GM23338 (cell line): ENCODE results near the gene PPFIA4. TPM values are rescaled to one million over a fixed set of nuclear protein-coding genes. Genes with fewer than 3 reads are reported as not detected.

ENCODE experiments used
- ATAC-seq: fragments of 200-7000 bp; cut with Tn5 transposase; 3 replicates; pipeline ENCODE4 v1.9.1; 2020
- DNase-seq: peaks from one replicate; pipeline ENCODE4 v3.0.0-alpha.2; 2015; ENCODE audit warnings: low spot score
- H2AFZ ChIP-seq: fragments of 200-600 bp; sonication (generic); 2 replicates; pipeline ENCODE4 v1.8.0; 2016; ENCODE audit warnings: antibody characterized with exemption, mild to moderate bottlenecking, moderate library complexity
- H3F3A ChIP-seq: fragments of 200-600 bp; sonication (generic); replicated peaks from 2 replicates; pipeline ENCODE4 v1.8.0; 2017; ENCODE audit warnings: antibody characterized with exemption, mixed run types, low read depth
- H3K27ac ChIP-seq: fragments of 200-600 bp; sonication (generic); 2 replicates; pipeline ENCODE4 v1.6.1; 2016; ENCODE audit warnings: low read depth
- H3K27me3 ChIP-seq: fragments of 200-600 bp; sonication (generic); 2 replicates; pipeline ENCODE4 v1.8.0; 2016; ENCODE audit warnings: mild to moderate bottlenecking, mixed run types, moderate library complexity; ENCODE audit not compliant: insufficient read depth
- H3K36me3 ChIP-seq: fragments of 200-600 bp; sonication (generic); 2 replicates; pipeline ENCODE4 v1.8.0; 2016; ENCODE audit warnings: mild to moderate bottlenecking; ENCODE audit not compliant: insufficient read depth
- H3K4me1 ChIP-seq: fragments of 200-600 bp; sonication (generic); 2 replicates; pipeline ENCODE4 v1.8.0; 2016; ENCODE audit warnings: mild to moderate bottlenecking, moderate library complexity; ENCODE audit not compliant: insufficient read depth
- H3K4me2 ChIP-seq: fragments of 200-600 bp; sonication (generic); 2 replicates; pipeline ENCODE4 v1.7.1; 2017; ENCODE audit warnings: mixed run types
- H3K4me3 ChIP-seq: fragments of 200-600 bp; sonication (generic); 2 replicates; pipeline ENCODE4 v1.6.1; 2016; ENCODE audit warnings: mixed run types
- H3K79me2 ChIP-seq: fragments of 200-600 bp; sonication (generic); replicated peaks from 2 replicates; pipeline ENCODE4 v1.8.0; 2017; ENCODE audit warnings: mild to moderate bottlenecking; ENCODE audit not compliant: insufficient read depth
- H3K9me2 ChIP-seq: fragments of 200-600 bp; sonication (generic); 2 replicates; pipeline ENCODE4 v1.8.0; 2017; ENCODE audit not compliant: insufficient read depth
- H4K20me1 ChIP-seq: fragments of 200-600 bp; sonication (generic); replicated peaks from 2 replicates; pipeline ENCODE4 v1.8.0; 2017; ENCODE audit warnings: mild to moderate bottlenecking; ENCODE audit not compliant: insufficient read depth
- H3K27ac Mint-ChIP-seq: 2 replicates; pipeline ENCODE4 v1.8.0; 2020; ENCODE audit warnings: inconsistent platforms, mild to moderate bottlenecking, moderate library complexity, mixed read lengths
- H3K27me3 Mint-ChIP-seq: 3 replicates; pipeline ENCODE4 v1.8.0; 2022; ENCODE audit warnings: low read depth, mild to moderate bottlenecking, moderate library complexity, mixed read lengths, inconsistent platforms; ENCODE audit not compliant: insufficient read depth, poor library complexity
- H3K36me3 Mint-ChIP-seq: 3 replicates; pipeline ENCODE4 v1.8.0; 2021; ENCODE audit warnings: low read depth, mild to moderate bottlenecking, inconsistent platforms, moderate library complexity, mixed read lengths
- H3K4me1 Mint-ChIP-seq: 3 replicates; pipeline ENCODE4 v1.8.0; 2020; ENCODE audit warnings: mild to moderate bottlenecking, inconsistent platforms, mixed read lengths
- H3K4me3 Mint-ChIP-seq: 3 replicates; pipeline ENCODE4 v1.8.0; 2021; ENCODE audit warnings: moderate library complexity, mild to moderate bottlenecking, inconsistent platforms, mixed read lengths
- H3K9me3 Mint-ChIP-seq: 3 replicates; pipeline ENCODE4 v1.8.0; 2020; ENCODE audit warnings: moderate library complexity, mild to moderate bottlenecking, inconsistent platforms, mixed read lengths
- CTCF ChIP-seq, 2 experiments: fragments of 200-600 bp in 1 of 2; sonication (generic) in 1 of 2; conservative IDR thresholded peaks; 2 replicates each; pipeline versions ENCODE4 v1.5.1 to v1.6.1; 2016 to 2017; ENCODE audit warnings: antibody characterized with exemption in 2 of 2, low read depth in 2 of 2, mild to moderate bottlenecking in 2 of 2, moderate library complexity in 1 of 2
- EZH2 ChIP-seq: fragments of 200-600 bp; sonication (generic); IDR thresholded peaks from one replicate; pipeline ENCODE4 v1.8.0; 2017; ENCODE audit warnings: antibody characterized with exemption, mild to moderate bottlenecking, low read depth; ENCODE audit not compliant: unreplicated experiment
- NANOG ChIP-seq: IDR thresholded peaks from 2 replicates; pipeline ENCODE4 v1.6.1; 2016; ENCODE audit warnings: antibody characterized with exemption, borderline replicate concordance
- POLR2AphosphoS5 ChIP-seq: IDR thresholded peaks from 2 replicates; pipeline ENCODE4 v1.6.1; 2016; ENCODE audit warnings: antibody characterized with exemption, low read depth
- ZNF114 ChIP-seq: fragments of 250-450 bp; sonication (Bioruptor Pico); IDR thresholded peaks from 2 replicates; pipeline ENCODE4 v1.5.0; 2020; ENCODE audit warnings: mild to moderate bottlenecking, moderate library complexity
- ZNF331 ChIP-seq: fragments of 250-450 bp; sonication (Bioruptor Pico); IDR thresholded peaks from 2 replicates; pipeline ENCODE4 v1.5.0; 2020; ENCODE audit warnings: low read depth, mild to moderate bottlenecking, moderate library complexity
- ZNF462 ChIP-seq: fragments of 250-450 bp; sonication (Bioruptor Pico); IDR thresholded peaks from 2 replicates; pipeline ENCODE4 v1.5.0; 2020; ENCODE audit warnings: mild to moderate bottlenecking, moderate library complexity
- polyA plus RNA-seq: library from polyadenylated mRNA; unstranded; fragments of >200 nt; fragmentation: Nextera tagmentation; extraction: Ambion mirVana; gene quantifications from 2 replicates; pipeline ENCODE4 v1.2.1, GENCODE V29; 2016
- total RNA-seq: library from RNA; depleted of rRNA; stranded (reverse); fragments of >200 nt; shearing (Covaris generic); gene quantifications from 2 replicates; pipeline ENCODE4 v1.2.3, GENCODE V29; 2014

PPFIA4 gene
- total and polyA plus RNA-seq, 2 experiments from 2014 or later, result 1.3 to 7.6 TPM

GRCh38 chr1:203096566-203096965, 70.3 kb downstream of the PPFIA4 start:
- Histone ChIP-seq H3K4me1 (no peaks in the 10 kb centered on the region), H3K27me3 (no peaks in the 10 kb centered on the region)
- TF ChIP-seq ZNF114 (CRISPR knock-in tag) (no peak), EZH2 (no peak), ZNF462 (CRISPR knock-in tag) (no peak), CTCF (conservative IDR thresholded peaks at IDR 0.05; ENCODE audit: low read depth in 2 of 2) (no peak), NANOG (no peak), POLR2AphosphoS5 (no peak), ZNF331 (CRISPR knock-in tag) (no peak)

More at GRCh38 chr1:203096566-203096965, 70.3 kb downstream of the PPFIA4 start:
- Histone ChIP-seq H3K36me3 (peaks cover 3% of the 10 kb centered on the region; the same call in 1 of the 2 replicates), H2AFZ (no peak overlapping the region), H3K4me2 (no peak overlapping the region), H3F3A (no peaks in the 10 kb centered on the region), H3K9me2 (no peaks in the 10 kb centered on the region; the same call in 1 of the 2 replicates), H3K79me2 (no peaks in the 10 kb centered on the region), H4K20me1 (no peaks in the 10 kb centered on the region), H3K27ac (no peak overlapping the region), H3K4me3 (no peak overlapping the region)
- H3K27ac Mint-ChIP-seq, result no peak overlapping the region
- H3K4me1 Mint-ChIP-seq, result no peaks in the 10 kb centered on the region; the same call in 2 of the 3 replicates
- H3K27me3 Mint-ChIP-seq, result peaks cover 2% of the 10 kb centered on the region
- ATAC-seq (no peak), DNase-seq (no peak)
- peaks cover 10% of the 10 kb centered on the region for H3K36me3 Mint-ChIP-seq
- no peak overlapping the region for H3K4me3 Mint-ChIP-seq
- H3K9me3 Mint-ChIP-seq, result peaks cover 18% of the 10 kb centered on the region
